GM18868 (cell line): Measurements from ENCODE around the gene BACH2.
A peak's percentile ranks its signal among the peaks of the same experiment; 100 is the strongest.
"Not testable (repeated sequence)": the region's sequence is repeated elsewhere in the genome, so short reads cannot be mapped to it uniquely, and the experiment has no call there.

Source experiments
- ATAC-seq: cut with Tn5 transposase; IDR thresholded peaks from one replicate; pipeline ENCODE4 v1.9.1; 2021; ENCODE audit warnings: mild to moderate bottlenecking, moderate library complexity; ENCODE audit not compliant: unreplicated experiment

The BACH2 gene

DNA sequence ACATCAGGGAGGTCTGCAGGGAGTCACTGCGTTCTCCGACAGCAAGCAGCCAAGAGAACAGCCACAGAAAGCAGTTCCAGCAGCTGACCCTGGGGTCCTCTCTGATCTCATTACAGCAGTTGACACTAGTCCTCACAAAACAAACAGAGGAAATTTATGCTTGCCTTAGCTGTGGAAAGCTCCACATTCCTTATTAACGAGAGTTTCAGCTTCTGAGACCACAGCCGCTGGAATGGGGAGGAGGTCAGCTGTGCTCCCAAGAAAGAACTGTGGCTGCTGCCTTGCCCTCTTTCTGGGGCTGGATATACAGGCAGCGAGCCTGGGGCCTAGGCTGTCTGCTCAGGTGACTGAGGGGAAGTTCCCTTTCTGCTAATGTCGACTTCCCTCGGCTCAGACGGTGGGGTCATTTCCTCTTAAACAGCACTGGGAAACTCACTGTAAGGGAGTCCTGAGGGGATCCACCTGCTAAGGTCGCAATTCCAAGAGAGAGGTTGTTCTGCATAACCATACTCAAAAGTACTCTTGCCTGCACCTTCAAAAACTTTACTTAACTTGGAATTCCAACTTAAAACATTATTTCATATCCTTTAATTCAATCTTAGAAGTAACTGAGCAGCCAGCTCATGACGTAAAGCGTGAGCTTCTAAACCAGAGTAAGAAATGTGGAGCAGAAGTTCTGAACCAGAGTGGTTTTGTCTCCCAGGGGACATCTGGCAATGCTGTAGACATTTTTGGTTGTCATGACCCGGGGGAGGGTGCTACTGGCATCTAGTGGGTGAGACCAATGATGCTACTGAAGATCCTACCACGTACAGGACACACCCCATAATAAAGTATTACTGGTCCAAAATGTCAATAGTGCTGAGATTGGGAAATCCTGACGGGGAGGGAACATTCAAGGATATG is 80.3 kb downstream of the BACH2 start:
- peak; percentile 76 for ATAC-seq

GRCh38 chr6:90214966-90215365 is 81.7 kb downstream of the BACH2 start:
- no peak for ATAC-seq

- ATAC-seq = no peak
Measured at GRCh38 chr6:90214461-90214860, 82.2 kb downstream of the BACH2 start.

DNA sequence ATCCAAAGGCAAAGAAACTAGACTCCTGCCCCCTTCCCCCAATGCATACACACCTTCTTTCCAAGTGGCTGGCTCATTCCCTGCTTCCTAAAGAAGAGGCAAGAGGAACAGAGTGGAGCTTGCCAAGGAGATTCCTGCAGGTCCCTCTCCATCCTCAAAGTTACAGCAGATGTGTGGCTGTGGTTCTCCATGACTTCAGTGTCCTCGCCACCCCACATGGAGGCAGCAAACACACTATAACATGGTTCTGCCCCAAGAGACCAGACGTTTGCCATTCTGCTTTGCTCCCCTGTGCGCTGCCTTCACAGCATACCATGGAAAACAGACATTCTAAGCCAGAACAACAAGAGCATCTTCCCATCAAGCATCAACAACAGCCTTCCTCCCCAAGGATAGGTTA is 84.4 kb downstream of the BACH2 start:
- ATAC-seq = no peak

DNA sequence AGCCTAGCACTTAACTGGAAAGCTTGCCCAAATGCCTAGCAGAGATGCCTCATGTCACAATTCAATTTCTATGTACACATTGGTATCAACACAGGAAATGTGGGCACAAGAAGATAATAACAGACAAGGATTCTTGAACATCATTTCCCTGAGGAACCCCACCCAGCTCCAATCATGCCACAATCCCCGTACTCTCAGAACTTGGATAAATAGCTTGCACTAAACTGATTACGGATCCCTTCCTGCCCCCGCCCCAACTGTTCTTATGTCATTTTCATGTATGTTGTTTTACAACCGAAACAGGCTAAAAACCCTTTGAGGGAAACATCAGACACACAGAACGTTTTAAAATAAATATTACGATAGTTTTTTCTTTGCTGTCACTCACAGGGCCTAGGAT is 87.1 kb downstream of the BACH2 start:
- no peak for ATAC-seq

DNA sequence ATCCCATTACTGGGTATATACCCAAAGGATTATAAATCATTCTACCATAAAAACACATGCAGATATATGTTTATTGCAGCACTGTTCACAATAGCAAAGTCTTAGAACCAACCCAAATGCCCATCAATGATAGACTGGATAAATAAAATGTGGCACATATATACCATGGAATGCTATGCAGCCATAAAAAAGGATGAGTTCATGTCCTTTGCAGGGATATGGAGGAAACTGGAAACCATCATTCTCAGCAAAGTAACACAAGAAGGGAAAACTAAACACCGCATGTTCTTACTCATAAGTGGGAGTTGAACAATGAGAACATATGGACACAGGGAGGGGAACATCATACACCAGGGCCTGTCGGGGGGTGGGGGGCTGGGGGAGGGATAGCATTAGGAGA is 88.0 kb downstream of the BACH2 start:
- not testable (repeated sequence) for ATAC-seq

GRCh38 chr6:90204327-90205056 is 92.2 kb downstream of the BACH2 start:
- no peak for ATAC-seq

GRCh38 chr6:90203672-90204071 is 93.0 kb downstream of the BACH2 start:
- no peak for ATAC-seq

- peak; percentile 47 for ATAC-seq
Measured at GRCh38 chr6:90202156-90202555, 94.5 kb downstream of the BACH2 start.

- no peak for ATAC-seq
Measured at GRCh38 chr6:90199900-90200299, 96.7 kb downstream of the BACH2 start.

- ATAC-seq = no peak
Measured at GRCh38 chr6:90198758-90199425, 97.8 kb downstream of the BACH2 start.

- no peak for ATAC-seq
Measured at GRCh38 chr6:90197854-90198496, 98.7 kb downstream of the BACH2 start.

DNA sequence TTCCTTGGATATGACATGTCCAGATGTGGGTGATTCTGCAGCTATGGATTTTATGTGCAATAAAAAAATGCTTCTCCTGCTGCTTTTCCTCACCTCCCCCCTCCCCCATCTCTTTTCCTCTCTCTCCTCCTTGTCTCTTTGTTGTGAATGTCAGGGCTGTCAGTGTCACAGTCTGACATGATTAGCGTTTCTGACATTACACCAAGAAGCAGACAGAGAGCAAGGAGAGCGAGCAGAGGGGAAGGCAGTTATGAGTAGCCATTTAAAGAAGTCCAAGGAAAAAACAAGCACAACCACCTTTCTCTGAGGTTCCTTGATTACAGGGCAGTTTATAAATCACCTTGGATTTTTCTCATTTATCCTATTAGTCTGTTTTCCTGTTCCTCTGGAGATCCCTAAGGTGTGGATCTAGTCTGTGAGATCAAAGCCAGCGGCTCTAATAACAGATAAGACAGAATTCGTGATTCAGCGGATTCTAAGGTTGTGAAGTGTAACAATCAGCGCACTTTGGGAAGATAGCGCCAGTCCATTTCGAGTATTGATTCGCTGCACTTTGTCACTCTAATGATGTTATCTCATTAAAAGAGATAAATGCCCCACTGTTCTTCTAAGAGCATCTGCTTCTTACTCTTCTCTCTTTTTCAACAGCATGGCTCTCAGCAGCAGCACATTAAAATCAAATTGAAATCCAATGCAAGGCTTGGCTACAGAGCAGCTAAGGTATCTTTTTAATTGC is 101.4 kb downstream of the BACH2 start:
- ATAC-seq = no peak

DNA sequence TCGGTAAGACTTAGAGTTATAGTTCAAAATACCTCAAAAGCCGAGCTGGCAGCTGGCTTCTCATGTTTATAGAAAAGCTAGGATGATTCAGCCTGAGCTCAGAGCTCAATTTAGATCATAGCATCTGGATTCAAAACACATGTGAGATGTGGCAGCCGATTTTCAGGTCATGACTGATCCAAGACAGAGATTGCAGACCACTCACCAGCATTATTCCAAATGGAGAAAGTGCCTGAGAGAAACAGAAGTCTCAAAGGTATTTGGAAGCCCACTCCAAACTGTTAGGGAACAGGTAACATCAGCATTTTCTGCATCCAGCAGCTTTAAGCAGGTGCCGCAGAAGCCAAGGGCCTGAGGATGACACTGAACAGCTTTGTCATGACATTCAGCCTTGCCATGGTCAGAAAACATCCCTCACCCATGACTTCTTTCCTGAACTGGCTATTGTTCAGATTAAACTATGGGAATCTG is 102.2 kb downstream of the BACH2 start:
- no peak for ATAC-seq

DNA sequence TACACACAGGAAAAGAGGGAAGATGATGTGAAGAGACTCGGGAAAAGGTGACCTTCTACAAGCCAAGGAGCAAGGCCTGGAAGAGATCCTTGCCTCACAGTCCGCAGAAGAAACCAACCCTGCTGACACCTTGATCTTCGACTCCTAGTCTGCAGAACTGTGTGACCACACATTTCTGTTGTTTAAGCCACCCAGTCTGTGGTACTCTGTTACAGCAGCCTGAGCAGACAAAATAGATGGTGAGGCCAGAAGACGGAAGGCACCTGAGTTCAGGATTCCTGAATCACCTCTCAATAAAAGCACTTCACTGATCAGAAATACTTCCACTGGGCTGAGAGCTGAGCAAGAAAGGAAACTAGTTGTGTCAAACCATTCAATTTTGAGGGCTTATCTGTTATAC is 103.3 kb downstream of the BACH2 start:
- no peak for ATAC-seq

DNA sequence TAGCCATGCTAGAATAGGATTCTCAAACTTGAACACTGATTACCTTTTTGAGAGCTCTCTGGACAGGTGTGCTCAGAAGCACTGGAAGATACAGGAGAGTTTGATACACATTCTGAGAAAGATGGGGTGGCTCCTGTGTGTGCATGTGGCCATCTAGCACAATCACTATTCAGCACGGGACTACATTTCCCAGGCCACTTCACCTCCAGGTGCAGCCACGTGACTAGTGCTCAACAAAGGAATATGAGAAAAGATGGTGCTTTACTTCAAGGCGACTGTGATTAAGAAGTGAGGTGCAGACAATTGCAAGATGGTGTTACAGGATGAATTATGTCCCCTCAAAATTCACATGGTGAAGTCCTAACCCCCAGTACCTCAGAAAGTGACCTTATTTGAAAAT is 103.8 kb downstream of the BACH2 start:
- ATAC-seq = no peak

DNA sequence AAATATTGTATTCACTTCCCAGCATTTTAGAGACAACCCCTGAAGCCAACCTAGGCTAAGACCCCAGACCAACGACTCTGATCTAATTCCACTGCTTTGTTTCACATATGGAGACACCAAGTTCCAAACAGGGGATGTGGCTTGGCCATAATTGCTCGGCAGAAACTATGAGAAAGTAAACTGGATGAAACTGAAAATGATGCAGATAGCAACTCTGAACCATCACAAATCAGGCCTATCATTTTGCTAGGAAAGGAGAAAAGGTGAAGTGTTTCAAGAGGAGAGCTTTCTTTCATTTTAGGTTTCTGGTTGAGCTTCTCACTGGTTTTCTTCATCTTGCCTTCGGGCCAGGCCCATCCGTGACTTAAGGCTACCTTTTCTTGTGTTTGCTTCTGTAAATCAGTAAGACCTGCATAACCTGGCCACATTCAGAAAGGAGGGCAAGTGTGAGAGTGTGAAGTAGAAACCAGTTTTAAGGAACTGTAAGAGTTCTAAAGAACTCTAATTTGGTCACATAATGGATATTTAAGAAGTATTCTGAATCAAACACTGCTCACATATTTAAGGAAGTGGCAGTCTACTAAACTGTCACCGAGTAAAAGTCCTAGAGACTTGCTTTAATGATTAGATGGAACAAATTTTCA is 105.8 kb downstream of the BACH2 start:
- ATAC-seq = no peak

DNA sequence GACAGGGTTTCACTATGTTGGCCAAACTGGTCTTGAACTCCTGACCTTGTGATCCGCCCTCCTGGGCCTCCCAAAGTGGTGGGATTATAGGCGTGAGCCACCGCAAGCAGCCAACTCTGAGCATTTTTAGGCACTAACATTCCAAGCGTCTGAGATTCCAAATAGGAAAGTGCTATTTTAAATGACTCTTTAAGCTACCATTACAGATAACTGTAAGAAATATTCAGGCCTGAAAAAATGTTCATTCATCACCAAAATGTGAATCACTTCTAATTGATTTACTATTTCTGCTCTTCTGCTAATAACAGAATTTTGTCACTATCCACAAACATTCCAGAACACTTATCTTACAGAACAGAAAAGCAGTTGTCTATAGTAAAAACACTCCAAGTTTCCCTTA is 106.5 kb downstream of the BACH2 start:
- ATAC-seq = no peak

DNA sequence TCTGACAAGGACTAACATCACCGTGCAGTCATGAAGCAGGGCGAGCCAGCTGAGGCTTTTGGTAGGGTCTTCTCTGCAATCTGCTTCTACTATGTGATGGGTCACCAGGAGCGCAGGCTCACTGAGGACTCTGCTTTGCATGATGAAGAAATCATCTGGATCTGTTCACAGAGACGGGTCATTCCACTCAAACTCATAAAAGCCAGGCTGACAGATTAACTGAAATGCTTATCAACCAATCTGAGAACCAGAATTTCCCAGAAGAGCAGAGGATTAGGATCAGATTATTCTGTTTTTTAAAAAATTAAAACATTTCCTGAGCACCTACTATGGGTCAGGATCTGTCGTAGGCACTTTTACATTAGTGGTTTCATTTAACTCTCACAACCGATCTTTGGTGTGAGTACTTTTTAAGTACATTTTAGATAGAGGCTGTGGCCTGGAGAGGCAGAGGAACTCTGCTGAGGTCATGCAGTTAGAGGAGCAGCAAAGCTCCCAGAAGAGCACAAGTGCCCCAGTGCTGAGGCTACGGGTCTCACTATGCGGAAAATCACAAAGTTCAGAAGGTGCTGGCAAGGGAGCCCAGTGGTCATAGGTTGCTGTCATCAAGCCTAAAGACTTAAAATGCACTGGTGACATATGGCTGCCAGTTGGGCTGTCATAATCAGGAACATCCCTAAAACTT is 109.1 kb downstream of the BACH2 start:
- no peak for ATAC-seq
